Myocyte (in vitro differentiated cells): ENCODE results near the gene RBMY1F. TPM values are rescaled to one million over a fixed set of nuclear protein-coding genes. Genes with fewer than 3 reads are reported as not detected.
"Not testable (repeated sequence)": the region's sequence is repeated elsewhere in the genome, so short reads cannot be mapped to it uniquely, and the experiment has no call there.

Experiments
- DNase-seq: peaks from one replicate; pipeline ENCODE4 v3.0.0-alpha.2; 2012; ENCODE audit warnings: low read depth
- polyA plus RNA-seq: library from polyadenylated mRNA; unstranded; fragments of >200 nt; gene quantifications from one replicate; pipeline ENCODE4 v1.2.1, GENCODE V29; 2012; ENCODE audit warnings: missing spikeins
- total RNA-seq: library from RNA; depleted of rRNA; stranded (reverse); fragments of >200 nt; gene quantifications from 2 replicates; pipeline ENCODE4 v1.2.3, GENCODE V29; 2014

The RBMY1F gene
- total RNA-seq, result not detected in 2 replicates
- polyA plus RNA-seq, result not detected

GRCh38 chrY:22182823-22183222 is at the start of gene RBMY1F:
Gene RBMY1F, minus strand, starts transcription at chrY:22182923. Its CDS starts 1,954 bp downstream, at chrY:22180969.
- DNase-seq, result not testable (repeated sequence)

GRCh38 chrY:22151144-22151543 is 31.6 kb downstream of the RBMY1F start:
- DNase-seq, result not testable (repeated sequence)

DNA sequence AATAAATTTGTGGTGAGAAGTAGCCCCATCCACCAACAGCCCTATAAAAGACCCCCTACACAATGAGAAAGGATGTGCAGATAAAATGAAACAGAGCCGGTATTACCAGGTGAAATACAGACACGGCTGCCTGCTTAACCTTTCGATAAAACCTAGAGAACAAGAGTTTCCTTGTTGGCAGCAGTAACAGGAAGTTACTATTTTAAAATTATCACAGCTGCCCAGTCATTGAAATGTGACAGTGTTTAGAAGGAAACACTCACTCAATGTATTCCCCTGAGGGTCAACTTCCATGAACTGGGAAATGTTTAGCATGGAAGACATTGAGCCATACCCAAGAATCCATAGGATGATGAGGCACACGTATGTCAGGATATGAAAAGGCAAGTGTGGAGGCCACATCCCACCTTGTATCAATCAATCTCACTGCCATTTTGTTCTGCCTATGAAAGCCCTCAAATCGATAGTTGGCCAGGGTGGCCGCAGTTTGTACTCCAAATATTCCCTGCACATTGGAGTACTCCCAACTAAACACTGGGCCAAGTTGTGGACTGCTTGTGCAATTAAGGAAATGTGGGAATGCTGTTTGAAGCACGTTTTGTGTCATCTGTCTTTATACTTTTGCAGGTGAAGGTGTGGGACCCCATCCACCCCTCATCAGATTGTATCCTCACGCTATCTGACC is 41.6 kb downstream of the RBMY1F start:
- DNase-seq, result not testable (repeated sequence)

- not testable (repeated sequence) for DNase-seq
Measured at GRCh38 chrY:22134719-22135118, 48.0 kb downstream of the RBMY1F start.

GRCh38 chrY:22130494-22130893 is 52.2 kb downstream of the RBMY1F start:
- DNase-seq, result not testable (repeated sequence)

Other genes with a start within 250 kb of the RBMY1F start
- not detected in 2 replicates for gene RBMY1J, start 220.5 kb upstream of the RBMY1F start, total RNA-seq